ENCODE results near the gene HK1.

- TF ChIP-seq CTCF (IDR thresholded peaks at IDR 0.05) (no peak), POLR2A (IDR thresholded peaks at IDR 0.05) (no peak)
Observed at GRCh38 chr10:69374242-69374641, 95.9 kb downstream of the HK1 start.
